Right cardiac atrium (tissue), 5 donors: ENCODE data around the gene PHACTR1. TPM values are rescaled to one million over a fixed set of nuclear protein-coding genes. Genes with fewer than 3 reads are reported as not detected.
A peak's percentile ranks its signal among the peaks of the same experiment; 100 is the strongest.
"Not testable (repeated sequence)": the region's sequence is repeated elsewhere in the genome, so short reads cannot be mapped to it uniquely, and the experiment has no call there.

Source experiments
- ATAC-seq, 2 donors: fragments of 200-7000 bp; cut with Tn5 transposase; one replicate each; pipeline versions ENCODE4 v1.8.0 to v1.9.1; 2020; ENCODE audit warnings: moderate library complexity in 2 of 2, mild to moderate bottlenecking in 1 of 2
- DNase-seq, 3 donors: peaks; one replicate each; pipeline ENCODE4 v3.0.0-alpha.2; 2020
- H3K27ac ChIP-seq: one replicate; pipeline ENCODE4 v1.5.1; 2013; ENCODE audit warnings: mild to moderate bottlenecking, low read length, control low read depth, moderate library complexity
- H3K27me3 ChIP-seq: one replicate; pipeline ENCODE4 v1.6.1; 2013; ENCODE audit not compliant: control insufficient read depth, insufficient read depth
- H3K4me1 ChIP-seq: one replicate; pipeline ENCODE4 v1.6.1; 2013; ENCODE audit warnings: low read length; ENCODE audit not compliant: control insufficient read depth, insufficient read depth
- H3K4me3 ChIP-seq: one replicate; pipeline ENCODE4 v1.5.1; 2013; ENCODE audit warnings: low read length, control low read depth
- H3K9me3 ChIP-seq: one replicate; pipeline ENCODE4 v1.6.1; 2013; ENCODE audit warnings: low read length; ENCODE audit not compliant: control insufficient read depth
- WGBS: extraction: QIAGEN DNeasy Blood & Tissue Kit; methylation state at CpG from one replicate; pipeline ENCODE4 v1.1.7; 2013; 5-methylcytosine and 5-hydroxymethylcytosine counted together
- intact Hi-C, 4 donors: fragments of 100-400 bp; cut with DNase I; formaldehyde crosslinking; loops; one replicate each; pipeline versions ENCODE4 v1.11.0 to v1.14.0; 2022 to 2023
- polyA plus RNA-seq: library from polyadenylated mRNA; stranded (reverse); fragments of 200-250 nt; gene quantifications from one replicate; pipeline ENCODE4 v1.2.3, GENCODE V29; 2013
- total RNA-seq, 4 donors: library from RNA; stranded (reverse); fragmentation: NEBNext Ultra II Directional; extraction: Animal tissue kit (Norgen Biotek cat#: 25700); gene quantifications; one replicate each; pipeline ENCODE4 v1.2.1, GENCODE V29; 2021
- donor health status: healthy with polysubstance abuse.
- donor health status: DM: no; HTN: yes; CAD: no.
- donor health status: DM: no; HTN: no; CAD: no.
- donor health status: DM: no; HTN: yes; CAD: no; lungs with severe emphysema.
- donor health status: DM: yes; HTN: yes; CAD: no.

Gene PHACTR1
- total and polyA plus RNA-seq, 5 donors, result 7.3 to 29.4 (median 25.1) TPM

- intact Hi-C loops, result no loop called here
- no peak for ATAC-seq
- no peak for DNase-seq
- WGBS, result 90% methylated on average over 2 of the region's 2 CpGs
- Histone ChIP-seq H3K27ac (no peak overlapping the region), H3K9me3 (no peaks in the 10 kb centered on the region), H3K4me1 (no peaks in the 10 kb centered on the region), H3K27me3 (no peaks in the 10 kb centered on the region), H3K4me3 (no peak overlapping the region)
Observed at GRCh38 chr6:12715437-12715836, 1.1 kb upstream of the PHACTR1 start.

DNA sequence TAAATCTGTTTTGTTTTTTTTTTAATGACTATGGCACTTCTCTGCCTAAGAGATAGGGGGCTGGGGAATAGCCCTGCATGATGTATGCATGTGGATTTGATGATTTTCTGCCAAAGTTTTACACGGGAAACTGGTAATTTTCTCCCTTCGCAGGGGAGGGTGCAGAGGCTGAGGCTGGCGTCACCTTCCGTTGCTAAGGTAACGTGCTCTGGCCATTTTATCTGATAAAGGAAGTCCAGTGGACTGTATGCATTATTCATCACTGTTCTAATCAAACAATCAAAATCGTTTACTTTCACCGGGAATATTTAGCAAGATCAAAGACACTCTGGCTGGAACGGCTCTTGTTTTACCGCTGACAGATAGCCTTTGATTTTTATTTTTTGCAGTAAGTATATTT is 789 bp downstream of the PHACTR1 start:
- Histone ChIP-seq H3K9me3 (no peaks in the 10 kb centered on the region), H3K4me1 (no peaks in the 10 kb centered on the region), H3K27me3 (no peaks in the 10 kb centered on the region), H3K4me3 (no peak overlapping the region), H3K27ac (no peak overlapping the region)
- ATAC-seq, result no peak
- DNase-seq, result no peak
- intact Hi-C loops, result no loop called here
- WGBS, result 72% methylated on average over 9 of the region's 9 CpGs

GRCh38 chr6:12718015-12718414 is 1.4 kb downstream of the PHACTR1 start:
- DNase-seq (no peak), ATAC-seq (no peak)
- H3K27ac ChIP-seq, result no peak overlapping the region
- no peak overlapping the region for H3K4me3 ChIP-seq
- H3K9me3 ChIP-seq, result no peaks in the 10 kb centered on the region
- WGBS, result 40% methylated on average over 9 of the region's 9 CpGs
- H3K27me3 ChIP-seq, result no peaks in the 10 kb centered on the region
- intact Hi-C loops, result no loop called here
- no peaks in the 10 kb centered on the region for H3K4me1 ChIP-seq

DNA sequence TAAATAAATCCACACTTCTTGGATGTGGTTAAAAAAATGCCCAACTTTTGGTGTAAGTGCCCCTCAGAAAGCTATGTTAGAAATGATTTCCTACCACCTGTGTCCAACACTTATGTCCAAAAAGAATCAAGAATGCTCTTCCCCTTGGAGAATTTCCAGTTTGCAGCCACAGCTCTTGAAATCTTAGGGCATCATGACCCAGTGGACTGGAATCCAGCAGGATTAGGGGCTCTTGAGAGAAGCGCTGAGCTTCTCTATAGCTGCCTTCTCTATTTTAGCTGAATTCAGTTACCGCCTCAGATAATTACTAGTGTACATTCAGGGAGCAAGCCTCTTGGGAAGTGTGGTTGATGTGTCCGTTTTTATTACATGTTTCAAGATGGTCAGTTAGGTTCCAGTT is 2.5 kb downstream of the PHACTR1 start:
- Histone ChIP-seq H3K4me1 (no peaks in the 10 kb centered on the region), H3K27ac (no peak overlapping the region), H3K9me3 (no peaks in the 10 kb centered on the region), H3K27me3 (no peaks in the 10 kb centered on the region), H3K4me3 (no peak overlapping the region)
- intact Hi-C loops, result no loop called here
- no peak for ATAC-seq
- WGBS, result 65% methylated on average over 3 of the region's 3 CpGs
- no peak for DNase-seq

GRCh38 chr6:12720310-12720709 is 3.7 kb downstream of the PHACTR1 start:
- 84% methylated on average over 7 of the region's 7 CpGs for whole genome bisulfite sequencing
- no peak overlapping the region for H3K4me3 ChIP-seq
- no peaks in the 10 kb centered on the region for H3K27me3 ChIP-seq
- ATAC-seq (no peak), DNase-seq (no peak)
- H3K27ac ChIP-seq, result no peak overlapping the region
- intact Hi-C loops, result no loop called here
- no peaks in the 10 kb centered on the region for H3K9me3 ChIP-seq
- no peaks in the 10 kb centered on the region for H3K4me1 ChIP-seq

- Histone ChIP-seq H3K27ac (no peak overlapping the region), H3K4me3 (no peak overlapping the region), H3K4me1 (no peaks in the 10 kb centered on the region), H3K27me3 (no peaks in the 10 kb centered on the region), H3K9me3 (no peaks in the 10 kb centered on the region)
- 62% methylated on average over 2 of the region's 2 CpGs for WGBS
- DNase-seq, result no peak
- intact Hi-C loops, result no loop called here
- ATAC-seq, result no peak
Observed at GRCh38 chr6:12725263-12725662, 8.7 kb downstream of the PHACTR1 start.

DNA sequence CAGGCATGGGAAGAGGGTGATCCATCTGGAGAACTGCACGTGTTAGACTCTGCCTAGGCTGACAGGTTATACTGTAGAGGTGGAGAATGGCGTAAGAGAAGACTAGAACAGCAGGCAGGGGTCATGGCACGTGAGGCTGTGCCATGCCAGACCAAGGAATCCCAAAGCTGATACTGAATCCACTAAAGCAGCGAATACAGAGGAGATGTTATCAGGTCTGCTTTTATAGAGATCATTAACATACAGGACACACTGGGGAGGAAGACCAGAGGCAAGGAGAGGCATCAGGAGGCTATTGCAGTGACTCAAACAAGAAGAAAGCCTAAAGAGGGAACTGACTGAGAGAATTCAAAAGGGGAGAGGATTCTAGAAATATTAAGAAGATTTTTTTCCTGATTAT is 12.9 kb downstream of the PHACTR1 start:
- Histone ChIP-seq H3K27ac (no peak overlapping the region), H3K4me3 (no peak overlapping the region), H3K27me3 (no peaks in the 10 kb centered on the region), H3K4me1 (no peaks in the 10 kb centered on the region), H3K9me3 (no peaks in the 10 kb centered on the region)
- ATAC-seq (no peak), DNase-seq (no peak)
- intact Hi-C loops, result no loop called here
- WGBS, result 50% methylated on average over 4 of the region's 4 CpGs

- H3K9me3 ChIP-seq, H3K27me3 ChIP-seq, ATAC-seq, H3K27ac ChIP-seq, H3K4me3 ChIP-seq, H3K4me1 ChIP-seq, intact Hi-C loops, DNase-seq: not testable (repeated sequence)
- 89% methylated on average over 2 of the region's 2 CpGs for WGBS
Observed at GRCh38 chr6:12730809-12731208, 14.2 kb downstream of the PHACTR1 start.

DNA sequence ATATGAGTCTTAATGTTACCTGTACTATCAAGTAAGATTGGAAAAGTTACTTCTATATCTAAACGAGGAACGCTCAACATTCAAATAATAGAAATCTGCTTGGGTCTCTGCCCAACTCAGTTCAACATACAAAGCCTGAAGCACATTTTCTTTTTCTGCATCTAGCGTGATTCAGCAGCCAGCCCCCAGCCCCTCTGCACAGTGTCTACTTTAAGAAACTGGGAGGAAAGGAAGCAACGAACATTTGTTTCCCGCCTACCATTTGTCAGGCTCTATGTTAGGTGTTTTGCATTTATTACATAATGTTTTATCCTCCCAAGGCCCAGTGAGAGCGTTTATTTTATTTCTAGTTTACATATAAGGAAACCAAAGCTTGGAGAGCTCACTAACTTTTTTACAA is 17.3 kb downstream of the PHACTR1 start:
- Histone ChIP-seq H3K4me3 (no peak overlapping the region), H3K27me3 (no peaks in the 10 kb centered on the region), H3K4me1 (no peaks in the 10 kb centered on the region), H3K27ac (no peak overlapping the region), H3K9me3 (no peaks in the 10 kb centered on the region)
- ATAC-seq (no peak), DNase-seq (no peak)
- intact Hi-C loops, result no loop called here
- 69% methylated on average over 6 of the region's 6 CpGs for WGBS

GRCh38 chr6:12735786-12736185 is 19.2 kb downstream of the PHACTR1 start:
- 16% methylated on average over 1 of the region's 1 CpG for WGBS
- Histone ChIP-seq H3K27me3 (no peaks in the 10 kb centered on the region), H3K4me1 (no peaks in the 10 kb centered on the region), H3K9me3 (no peaks in the 10 kb centered on the region), H3K27ac (no peak overlapping the region), H3K4me3 (no peak overlapping the region)
- no peak for ATAC-seq
- DNase-seq, result no peak
- intact Hi-C loops, result no loop called here

GRCh38 chr6:12748411-12748810 is 31.8 kb downstream of the PHACTR1 start:
- intact Hi-C loops, result no loop called here
- ATAC-seq (no peak), DNase-seq (no peak)
- Histone ChIP-seq H3K4me1 (no peaks in the 10 kb centered on the region), H3K27me3 (peaks cover 4% of the 10 kb centered on the region), H3K4me3 (no peak overlapping the region), H3K27ac (no peak overlapping the region), H3K9me3 (no peaks in the 10 kb centered on the region)
- 8% methylated on average over 2 of the region's 2 CpGs for WGBS

DNA sequence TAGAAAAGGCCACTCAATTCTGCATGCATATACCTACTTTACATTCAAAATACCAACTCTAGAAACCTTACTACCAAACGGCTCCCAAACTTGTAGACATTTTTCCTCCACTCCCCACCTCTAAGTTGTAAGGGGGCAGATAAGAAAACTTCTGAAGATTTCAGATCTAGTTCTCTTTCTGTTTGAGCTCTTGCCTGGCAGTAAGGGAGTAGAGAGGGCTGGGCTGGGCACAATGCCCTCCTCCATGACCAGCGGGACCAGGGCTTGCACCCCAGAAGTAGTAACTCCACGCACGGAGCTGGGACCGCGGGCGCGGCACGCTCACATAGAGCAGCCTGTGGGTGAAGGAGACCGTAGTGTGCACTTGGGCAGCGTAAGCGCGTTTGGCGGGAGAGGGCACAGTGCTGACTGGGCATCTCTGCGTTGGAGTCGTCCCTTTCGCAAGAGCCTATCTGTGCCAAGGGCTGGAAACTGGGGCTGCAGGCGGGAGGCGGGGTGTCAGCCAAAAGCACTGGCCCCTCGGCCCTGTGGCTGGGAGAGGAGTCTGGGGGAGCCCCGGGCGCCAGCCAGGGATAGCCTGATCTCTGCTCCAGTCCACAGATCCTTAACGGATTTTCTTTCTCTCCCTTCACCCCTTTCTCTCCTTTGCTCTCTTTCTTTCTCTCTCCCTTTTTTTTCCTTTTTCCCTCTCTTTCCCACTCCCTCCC is 32.4 kb downstream of the PHACTR1 start:
- H3K4me1 ChIP-seq, result no peaks in the 10 kb centered on the region
- ATAC-seq (no peak), DNase-seq (peak in 2 of 3 donors; percentile 41 to 51)
- peaks cover 4% of the 10 kb centered on the region for H3K27me3 ChIP-seq
- H3K4me3 ChIP-seq, result no peak overlapping the region
- WGBS, result 2% methylated on average over 23 of the region's 23 CpGs
- H3K27ac ChIP-seq, result no peak overlapping the region
- intact Hi-C loops, result no loop called here
- no peaks in the 10 kb centered on the region for H3K9me3 ChIP-seq
